Parathyroid adenoma (tissue), 2 donors: ENCODE data around the gene BANK1.

Experiments
- H2AFZ ChIP-seq: fragments of 300-600 bp; sonication (generic); one replicate; pipeline ENCODE4 v1.7.0; 2017; ENCODE audit warnings: antibody characterized with exemption, mild to moderate bottlenecking
- H3K27ac ChIP-seq: fragments of 300-600 bp; sonication (generic); one replicate; pipeline ENCODE4 v1.7.0; 2017
- H3K27me3 ChIP-seq: fragments of 300-600 bp; sonication (generic); one replicate; pipeline ENCODE4 v1.7.0; 2017; ENCODE audit warnings: low read length; ENCODE audit not compliant: control insufficient read depth, insufficient read depth
- H3K36me3 ChIP-seq: fragments of 300-600 bp; sonication (generic); one replicate; pipeline ENCODE4 v1.7.0; 2017; ENCODE audit warnings: low read length; ENCODE audit not compliant: control insufficient read depth, insufficient read depth
- H3K4me1 ChIP-seq: fragments of 300-600 bp; sonication (generic); one replicate; pipeline ENCODE4 v1.7.0; 2017; ENCODE audit warnings: control low read depth
- H3K4me2 ChIP-seq: fragments of 300-600 bp; sonication (generic); one replicate; pipeline ENCODE4 v1.7.0; 2017; ENCODE audit warnings: low read length
- H3K4me3 ChIP-seq: fragments of 300-600 bp; sonication (generic); one replicate; pipeline ENCODE4 v1.7.0; 2017; ENCODE audit warnings: low read depth, low read length
- H3K79me2 ChIP-seq: fragments of 300-600 bp; sonication (generic); one replicate; pipeline ENCODE4 v1.7.0; 2017; ENCODE audit warnings: control low read depth
- H3K9ac ChIP-seq: fragments of 300-600 bp; sonication (generic); one replicate; pipeline ENCODE4 v1.7.0; 2017; ENCODE audit warnings: mild to moderate bottlenecking
- H3K9me3 ChIP-seq: fragments of 300-600 bp; sonication (generic); one replicate; pipeline ENCODE4 v1.7.0; 2017; ENCODE audit warnings: low read length; ENCODE audit not compliant: control insufficient read depth
- TF ChIP-seq, protein P1 (sequence below): fragments of 300-600 bp; sonication (generic); IDR thresholded peaks from one replicate; pipeline ENCODE4 v1.7.0; 2017; ENCODE audit warnings: antibody characterized with exemption, mild to moderate bottlenecking
- donor health status: primary hyperparathyroidism.

Gene BANK1

DNA sequence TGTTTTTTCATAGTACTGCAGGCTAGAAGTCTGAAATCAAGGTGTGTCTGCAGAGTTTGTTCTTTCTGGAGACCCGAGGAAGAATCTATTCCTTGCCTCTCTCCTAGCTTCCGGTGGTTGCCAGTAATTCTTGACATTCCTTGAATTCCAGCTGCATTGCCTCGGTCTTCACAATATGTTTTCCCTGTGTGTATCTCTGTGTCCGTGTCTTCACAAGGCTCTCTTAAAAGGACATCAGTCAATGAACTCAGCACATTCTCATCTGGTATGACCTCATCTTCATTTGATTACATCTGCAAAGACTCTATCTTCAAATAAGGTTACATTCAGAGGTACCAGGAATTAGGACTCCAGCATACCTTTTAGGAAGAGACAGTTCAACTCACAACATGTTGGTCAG, 163.4 kb downstream of the BANK1 start:
- no peaks in the 10 kb centered on the region for H3K36me3 ChIP-seq
- H3K4me1 ChIP-seq, result no peaks in the 10 kb centered on the region
- no peak overlapping the region for H3K4me2 ChIP-seq
- no peaks in the 10 kb centered on the region for H3K79me2 ChIP-seq
- no peaks in the 10 kb centered on the region for H3K27me3 ChIP-seq
- no peak overlapping the region for H2AFZ ChIP-seq
- no peak overlapping the region for H3K27ac ChIP-seq
- H3K4me3 ChIP-seq, result no peak overlapping the region
- H3K9me3 ChIP-seq, result no peaks in the 10 kb centered on the region
- TF ChIP-seq, protein P1, sequence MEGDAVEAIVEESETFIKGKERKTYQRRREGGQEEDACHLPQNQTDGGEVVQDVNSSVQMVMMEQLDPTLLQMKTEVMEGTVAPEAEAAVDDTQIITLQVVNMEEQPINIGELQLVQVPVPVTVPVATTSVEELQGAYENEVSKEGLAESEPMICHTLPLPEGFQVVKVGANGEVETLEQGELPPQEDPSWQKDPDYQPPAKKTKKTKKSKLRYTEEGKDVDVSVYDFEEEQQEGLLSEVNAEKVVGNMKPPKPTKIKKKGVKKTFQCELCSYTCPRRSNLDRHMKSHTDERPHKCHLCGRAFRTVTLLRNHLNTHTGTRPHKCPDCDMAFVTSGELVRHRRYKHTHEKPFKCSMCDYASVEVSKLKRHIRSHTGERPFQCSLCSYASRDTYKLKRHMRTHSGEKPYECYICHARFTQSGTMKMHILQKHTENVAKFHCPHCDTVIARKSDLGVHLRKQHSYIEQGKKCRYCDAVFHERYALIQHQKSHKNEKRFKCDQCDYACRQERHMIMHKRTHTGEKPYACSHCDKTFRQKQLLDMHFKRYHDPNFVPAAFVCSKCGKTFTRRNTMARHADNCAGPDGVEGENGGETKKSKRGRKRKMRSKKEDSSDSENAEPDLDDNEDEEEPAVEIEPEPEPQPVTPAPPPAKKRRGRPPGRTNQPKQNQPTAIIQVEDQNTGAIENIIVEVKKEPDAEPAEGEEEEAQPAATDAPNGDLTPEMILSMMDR, result no peak
- H3K9ac ChIP-seq, result no peak overlapping the region

DNA sequence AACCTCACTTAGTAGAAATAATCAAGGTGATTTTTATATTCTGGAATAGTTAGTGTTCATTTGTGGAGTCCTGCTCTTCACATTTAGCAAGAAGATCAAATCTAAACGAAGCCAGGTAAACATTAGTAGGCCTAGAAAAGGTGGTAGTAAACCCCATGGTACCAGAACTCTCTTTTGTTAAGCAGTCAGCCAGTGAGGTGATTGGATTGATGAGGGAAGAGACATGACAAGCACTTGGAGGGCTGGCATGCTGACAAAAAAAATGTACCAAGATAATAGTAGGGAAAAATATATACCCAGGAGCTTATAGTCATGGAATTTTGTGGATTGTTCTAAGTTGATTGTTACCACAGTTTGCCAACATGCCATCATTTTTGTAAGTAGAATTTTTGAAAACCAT, 163.8 kb downstream of the BANK1 start:
- H3K79me2 ChIP-seq, result no peaks in the 10 kb centered on the region
- H3K27me3 ChIP-seq, result no peaks in the 10 kb centered on the region
- TF ChIP-seq, protein P1, result no peak
- no peak overlapping the region for H3K9ac ChIP-seq
- no peaks in the 10 kb centered on the region for H3K4me1 ChIP-seq
- H3K4me3 ChIP-seq, result no peak overlapping the region
- H3K4me2 ChIP-seq, result no peak overlapping the region
- no peak overlapping the region for H2AFZ ChIP-seq
- H3K36me3 ChIP-seq, result no peaks in the 10 kb centered on the region
- H3K9me3 ChIP-seq, result no peaks in the 10 kb centered on the region
- H3K27ac ChIP-seq, result no peak overlapping the region

DNA sequence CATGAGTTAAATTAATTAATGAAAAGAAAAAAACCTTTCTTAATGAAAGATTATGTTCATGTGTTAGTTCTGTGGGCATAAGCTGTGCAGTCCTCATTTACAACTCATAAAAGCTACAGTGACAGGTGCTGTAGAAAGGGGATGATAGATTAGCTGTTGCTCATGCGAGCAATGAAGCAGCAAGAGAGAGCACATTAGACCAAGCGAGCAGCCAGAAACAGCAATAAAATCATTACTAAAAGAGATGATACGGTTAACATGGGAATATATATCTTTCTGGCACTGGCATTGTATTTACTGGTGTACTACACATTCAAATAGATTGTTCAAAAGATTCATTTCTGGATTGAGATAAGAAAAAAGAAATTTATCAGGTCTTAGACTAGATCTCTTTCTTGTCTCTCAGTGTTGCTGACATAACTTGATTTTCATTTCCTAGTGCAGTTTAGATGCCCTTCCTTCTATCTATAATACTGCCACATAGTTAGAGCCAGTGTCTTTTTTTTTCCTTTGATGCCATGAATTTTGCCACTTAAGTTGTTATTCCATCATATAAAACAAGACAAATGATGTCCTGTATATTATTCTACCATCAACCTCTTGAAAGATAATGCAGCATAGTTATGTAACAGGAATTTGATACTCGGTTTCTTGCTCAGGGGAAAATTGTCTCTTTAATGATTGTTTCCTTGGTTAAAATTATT, 164.6 kb downstream of the BANK1 start:
- Histone ChIP-seq H3K4me3 (no peak overlapping the region), H3K4me2 (no peak overlapping the region), H3K36me3 (no peaks in the 10 kb centered on the region), H3K9me3 (no peaks in the 10 kb centered on the region), H3K27me3 (no peaks in the 10 kb centered on the region), H3K9ac (no peak overlapping the region), H3K27ac (no peak overlapping the region), H3K79me2 (no peaks in the 10 kb centered on the region), H2AFZ (no peak overlapping the region), H3K4me1 (no peaks in the 10 kb centered on the region)
- TF ChIP-seq, protein P1, result no peak

DNA sequence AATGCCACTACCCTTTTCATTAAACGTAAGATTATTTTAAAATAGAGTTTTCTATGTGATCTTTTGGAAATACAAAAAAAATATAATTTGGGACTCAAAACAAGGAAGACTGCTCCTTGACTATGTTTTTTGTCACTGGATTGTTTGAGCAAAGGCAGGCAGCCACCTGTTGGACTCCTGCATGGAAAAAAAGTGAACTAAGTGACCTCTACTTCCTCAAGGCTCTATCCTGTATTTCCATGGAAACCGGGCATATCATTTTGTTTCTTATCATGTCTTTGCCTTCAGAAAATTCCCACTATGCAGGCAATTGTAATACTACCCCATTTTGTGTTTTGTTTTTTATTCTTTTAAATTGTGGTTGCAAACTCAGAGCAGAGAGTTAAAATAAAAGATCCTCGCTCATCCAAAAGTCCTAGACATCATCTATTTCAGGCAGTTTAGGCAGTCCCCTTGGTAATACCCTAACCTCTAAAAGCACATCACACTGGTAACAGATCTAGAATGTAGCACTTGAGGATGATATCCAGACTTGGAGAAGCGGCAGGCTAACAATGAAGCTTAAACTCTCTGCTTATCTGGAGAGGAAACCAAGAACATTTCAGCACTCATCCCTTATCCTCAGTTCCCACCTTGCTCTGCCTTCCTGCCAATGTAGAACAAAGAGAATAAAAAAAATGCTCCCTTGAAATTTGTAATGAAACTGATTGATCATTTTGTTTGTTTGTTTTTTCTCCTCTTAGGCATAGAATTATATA, 165.7 kb downstream of the BANK1 start:
- H3K9me3 ChIP-seq, result no peaks in the 10 kb centered on the region
- H3K27ac ChIP-seq, result no peak overlapping the region
- TF ChIP-seq, protein P1, result no peak
- no peaks in the 10 kb centered on the region for H3K4me1 ChIP-seq
- H3K4me3 ChIP-seq, result no peak overlapping the region
- H3K4me2 ChIP-seq, result no peak overlapping the region
- H3K9ac ChIP-seq, result no peak overlapping the region
- H2AFZ ChIP-seq, result no peak overlapping the region
- H3K79me2 ChIP-seq, result no peaks in the 10 kb centered on the region
- no peaks in the 10 kb centered on the region for H3K27me3 ChIP-seq
- no peaks in the 10 kb centered on the region for H3K36me3 ChIP-seq
